Measurements from ENCODE around the gene MT1H. TPM values are rescaled to one million over a fixed set of nuclear protein-coding genes. Genes with fewer than 3 reads are reported as not detected.

The MT1H gene
- total and polyA plus RNA-seq, 4 donors, result 4.4 to 1,775 (median 938) TPM

DNA sequence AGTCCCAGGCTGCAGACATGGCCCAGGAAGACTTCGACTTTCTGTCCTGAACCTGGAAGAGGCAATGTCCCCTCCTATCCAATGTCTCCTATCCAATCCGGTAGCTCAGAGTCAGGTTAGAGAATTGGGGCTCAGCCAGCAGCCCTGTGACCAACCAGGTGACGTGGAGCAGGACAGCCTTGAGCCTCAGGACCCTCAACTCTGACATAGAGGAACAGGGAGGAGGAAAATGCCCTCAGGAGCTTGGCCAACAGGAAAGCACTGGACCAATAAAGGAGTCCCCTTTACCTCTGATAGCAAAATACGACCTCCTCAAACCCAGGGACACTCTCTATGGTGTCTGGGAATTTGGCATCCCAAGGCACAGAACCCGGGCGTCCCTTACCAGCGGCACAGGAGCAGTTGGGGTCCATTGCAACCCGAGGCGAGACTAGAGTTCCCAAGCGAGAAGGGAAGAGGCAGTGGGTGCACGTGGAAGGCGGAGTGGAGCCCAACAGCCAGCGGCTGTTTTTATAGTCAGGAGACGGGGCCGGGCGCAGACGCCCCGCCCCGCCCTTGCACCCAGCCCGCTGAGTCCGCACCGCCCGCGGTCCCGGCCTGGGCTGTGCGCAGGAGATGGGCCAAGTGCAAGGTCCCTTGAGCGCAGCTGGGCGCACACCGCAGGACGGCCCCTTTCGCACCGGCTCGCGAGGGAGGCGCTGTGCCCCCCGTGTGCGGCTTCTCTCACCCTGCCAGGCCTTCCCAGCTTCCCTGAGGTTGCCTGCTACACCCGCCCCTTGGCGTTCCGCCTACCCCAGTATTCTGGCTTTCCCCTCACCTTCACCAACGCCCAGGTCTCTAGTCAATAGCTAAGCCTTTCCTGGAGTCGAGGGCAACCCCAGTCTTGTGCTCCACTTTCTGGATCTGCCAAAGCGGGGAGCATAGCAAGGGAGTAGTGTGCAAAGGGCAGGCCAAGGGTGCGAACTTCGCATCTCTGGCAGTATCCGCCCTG, 1.7 kb upstream of the MT1H start, which contains the start of gene MT1G (continued):
- TF ChIP-seq, protein P1, sequence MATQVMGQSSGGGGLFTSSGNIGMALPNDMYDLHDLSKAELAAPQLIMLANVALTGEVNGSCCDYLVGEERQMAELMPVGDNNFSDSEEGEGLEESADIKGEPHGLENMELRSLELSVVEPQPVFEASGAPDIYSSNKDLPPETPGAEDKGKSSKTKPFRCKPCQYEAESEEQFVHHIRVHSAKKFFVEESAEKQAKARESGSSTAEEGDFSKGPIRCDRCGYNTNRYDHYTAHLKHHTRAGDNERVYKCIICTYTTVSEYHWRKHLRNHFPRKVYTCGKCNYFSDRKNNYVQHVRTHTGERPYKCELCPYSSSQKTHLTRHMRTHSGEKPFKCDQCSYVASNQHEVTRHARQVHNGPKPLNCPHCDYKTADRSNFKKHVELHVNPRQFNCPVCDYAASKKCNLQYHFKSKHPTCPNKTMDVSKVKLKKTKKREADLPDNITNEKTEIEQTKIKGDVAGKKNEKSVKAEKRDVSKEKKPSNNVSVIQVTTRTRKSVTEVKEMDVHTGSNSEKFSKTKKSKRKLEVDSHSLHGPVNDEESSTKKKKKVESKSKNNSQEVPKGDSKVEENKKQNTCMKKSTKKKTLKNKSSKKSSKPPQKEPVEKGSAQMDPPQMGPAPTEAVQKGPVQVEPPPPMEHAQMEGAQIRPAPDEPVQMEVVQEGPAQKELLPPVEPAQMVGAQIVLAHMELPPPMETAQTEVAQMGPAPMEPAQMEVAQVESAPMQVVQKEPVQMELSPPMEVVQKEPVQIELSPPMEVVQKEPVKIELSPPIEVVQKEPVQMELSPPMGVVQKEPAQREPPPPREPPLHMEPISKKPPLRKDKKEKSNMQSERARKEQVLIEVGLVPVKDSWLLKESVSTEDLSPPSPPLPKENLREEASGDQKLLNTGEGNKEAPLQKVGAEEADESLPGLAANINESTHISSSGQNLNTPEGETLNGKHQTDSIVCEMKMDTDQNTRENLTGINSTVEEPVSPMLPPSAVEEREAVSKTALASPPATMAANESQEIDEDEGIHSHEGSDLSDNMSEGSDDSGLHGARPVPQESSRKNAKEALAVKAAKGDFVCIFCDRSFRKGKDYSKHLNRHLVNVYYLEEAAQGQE (IDR thresholded peaks at IDR 0.05), result peak; percentile 75
- TF ChIP-seq FOXA2 (IDR thresholded peaks at IDR 0.05), result no peak
- TF ChIP-seq, protein P2, sequence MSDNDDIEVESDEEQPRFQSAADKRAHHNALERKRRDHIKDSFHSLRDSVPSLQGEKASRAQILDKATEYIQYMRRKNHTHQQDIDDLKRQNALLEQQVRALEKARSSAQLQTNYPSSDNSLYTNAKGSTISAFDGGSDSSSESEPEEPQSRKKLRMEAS (IDR thresholded peaks at IDR 0.05), result no peak
- peak; percentile 36 to 71 for TF ChIP-seq RXRA (IDR thresholded peaks at IDR 0.05)
- peak in 1 of 2 donors; percentile 58 for TF ChIP-seq JUND (IDR thresholded peaks at IDR 0.05)
- TF ChIP-seq HNF4G (IDR thresholded peaks at IDR 0.05), result peak; percentile 44
- TF ChIP-seq EGR1 (IDR thresholded peaks at IDR 0.05; ENCODE audit: low read depth in 2 of 2), result peak in 1 of 2 donors; percentile 32
- no peak for TF ChIP-seq NR2F2 (IDR thresholded peaks at IDR 0.05)
- TF ChIP-seq HNF4A (conservative IDR thresholded peaks at IDR 0.05), result peak; percentile 63

DNA sequence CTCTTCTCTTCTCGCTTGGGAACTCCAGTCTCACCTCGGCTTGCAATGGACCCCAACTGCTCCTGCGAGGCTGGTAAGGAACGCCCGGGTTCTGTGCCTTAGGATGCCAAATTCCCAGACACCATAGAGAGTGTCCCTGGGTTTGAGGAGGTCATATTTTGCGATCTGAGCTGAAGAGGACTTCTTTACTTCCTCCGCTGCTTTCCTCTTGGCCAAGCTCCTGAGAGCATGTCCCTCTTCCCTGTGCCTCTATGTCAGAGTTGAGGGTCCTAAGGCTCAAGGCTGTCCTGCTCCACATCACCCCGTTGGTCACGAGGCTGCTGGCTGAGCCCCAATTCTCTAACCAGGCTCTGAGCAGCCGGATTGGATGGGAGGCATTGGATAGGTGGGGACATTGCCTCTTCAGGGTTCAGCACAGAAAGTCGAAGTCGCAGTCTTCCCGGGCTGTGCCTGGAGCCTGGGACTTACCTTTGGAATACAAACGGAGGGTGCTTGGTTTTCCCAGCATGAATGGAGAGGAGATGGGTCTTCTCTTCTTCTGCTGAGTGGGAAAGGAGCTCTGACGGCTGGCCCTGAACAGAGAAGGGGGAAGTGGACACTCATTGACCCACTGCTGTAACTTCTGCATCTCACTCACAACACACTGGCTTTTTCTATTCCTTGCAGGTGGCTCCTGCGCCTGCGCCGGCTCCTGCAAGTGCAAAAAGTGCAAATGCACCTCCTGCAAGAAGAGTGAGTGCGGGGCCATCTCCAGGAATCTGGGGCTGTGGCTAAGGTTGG, 416 bp downstream of the MT1H start:
- Histone ChIP-seq H3K27ac (ENCODE audit: low read depth in 1 of 2, low read length in 2 of 2) (peak overlapping the region; percentile 90 to 94), H3K9me3 (ENCODE audit: control insufficient read depth in 4 of 4, low read length in 3 of 4) (no peaks in the 10 kb centered on the region), H3K4me3 (ENCODE audit: low read depth in 1 of 3, low read length in 3 of 3) (peak overlapping the region; percentile 19 to 97 (median 85)), H3K27me3 (ENCODE audit: control insufficient read depth in 4 of 4, insufficient read depth in 4 of 4, low read length in 3 of 4) (no peaks in the 10 kb centered on the region), H3K4me1 (ENCODE audit: control insufficient read depth in 4 of 4, insufficient read depth in 4 of 4, low read length in 3 of 4) (peaks cover 0 to 20% (median 10%) of the 10 kb centered on the region in 4 donors), H3K9ac (ENCODE audit: low read depth in 1 of 2, low read length in 2 of 2) (peak overlapping the region; percentile 31 to 78), H3K36me3 (ENCODE audit: control insufficient read depth in 4 of 4, insufficient read depth in 3 of 4, low read depth in 1 of 4, low read length in 3 of 4) (no peaks in the 10 kb centered on the region)
- 31% methylated on average over 19 of the region's 19 CpGs for WGBS
- no peak for DNase-seq (ENCODE audit: low spot score)
- TF ChIP-seq GABPA (IDR thresholded peaks at IDR 0.05 in 1 of 2, conservative IDR thresholded peaks at IDR 0.05 in 1 of 2) (no peak), RXRA (IDR thresholded peaks at IDR 0.05) (no peak), JUND (IDR thresholded peaks at IDR 0.05) (peak in 1 of 2 donors; percentile 19), HNF4G (IDR thresholded peaks at IDR 0.05) (no peak), SP1 (IDR thresholded peaks at IDR 0.05) (peak; percentile 15), FOXA2 (IDR thresholded peaks at IDR 0.05) (no peak), NR2F2 (IDR thresholded peaks at IDR 0.05) (no peak), TAF1 (conservative IDR thresholded peaks at IDR 0.05) (peak; percentile 77)
- TF ChIP-seq, protein P3, sequence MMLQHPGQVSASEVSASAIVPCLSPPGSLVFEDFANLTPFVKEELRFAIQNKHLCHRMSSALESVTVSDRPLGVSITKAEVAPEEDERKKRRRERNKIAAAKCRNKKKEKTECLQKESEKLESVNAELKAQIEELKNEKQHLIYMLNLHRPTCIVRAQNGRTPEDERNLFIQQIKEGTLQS (IDR thresholded peaks at IDR 0.05), result no peak
- TF ChIP-seq, protein P2 (IDR thresholded peaks at IDR 0.05), result no peak
